Rectal smooth muscle tissue (tissue), 1 donor: ENCODE measurements around the gene MED9.
"Not testable (repeated sequence)": the region's sequence is repeated elsewhere in the genome, so short reads cannot be mapped to it uniquely, and the experiment has no call there.

Experiments used
- H3K27ac ChIP-seq: one replicate; pipeline ENCODE4 v1.7.0; 2013; ENCODE audit warnings: low read depth, low read length, inconsistent platforms
- H3K27me3 ChIP-seq: one replicate; pipeline ENCODE4 v1.7.0; 2013; ENCODE audit warnings: low read length; ENCODE audit not compliant: control insufficient read depth, insufficient read depth
- H3K36me3 ChIP-seq: one replicate; pipeline ENCODE4 v1.7.0; 2013; ENCODE audit warnings: low read length; ENCODE audit not compliant: control insufficient read depth, insufficient read depth
- H3K4me1 ChIP-seq: one replicate; pipeline ENCODE4 v1.7.0; 2013; ENCODE audit warnings: low read length; ENCODE audit not compliant: control insufficient read depth, insufficient read depth
- H3K4me3 ChIP-seq: one replicate; pipeline ENCODE4 v1.7.0; 2013; ENCODE audit warnings: low read length
- H3K9ac ChIP-seq: one replicate; pipeline ENCODE4 v1.7.0; 2013; ENCODE audit warnings: low read length

The MED9 gene

DNA sequence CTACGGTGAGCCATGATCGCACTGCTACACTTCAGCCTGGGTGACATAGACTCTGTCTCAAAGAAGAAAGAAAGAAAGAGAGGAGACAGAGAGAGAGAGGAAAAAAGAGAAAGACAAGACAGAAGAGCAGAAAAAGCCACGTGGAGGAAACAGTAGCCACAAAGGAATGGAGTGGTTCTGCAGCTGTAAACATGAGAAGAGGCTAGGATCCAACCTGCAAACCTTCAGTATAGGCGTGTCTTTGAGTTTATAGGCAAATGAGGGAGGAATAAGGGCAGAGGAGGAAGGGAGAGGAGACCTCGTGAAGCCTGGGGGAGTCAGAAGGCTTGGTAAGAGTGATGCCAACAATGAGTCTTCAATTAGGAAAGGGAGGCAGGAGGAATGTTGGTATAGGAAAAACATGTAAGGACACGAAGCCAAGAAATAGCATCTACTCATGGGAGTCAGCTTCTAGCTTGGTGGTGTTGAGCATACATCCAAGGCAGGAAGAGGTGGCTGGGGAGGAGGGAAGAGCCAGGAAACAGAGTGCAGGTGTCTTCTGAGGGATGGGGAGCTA, 3.9 kb downstream of the MED9 start:
- Histone ChIP-seq H3K27me3 (no peaks in the 10 kb centered on the region), H3K27ac (no peak overlapping the region), H3K4me1 (peaks cover 16% of the 10 kb centered on the region), H3K4me3 (no peak overlapping the region), H3K9ac (no peak overlapping the region), H3K36me3 (no peaks in the 10 kb centered on the region)

DNA sequence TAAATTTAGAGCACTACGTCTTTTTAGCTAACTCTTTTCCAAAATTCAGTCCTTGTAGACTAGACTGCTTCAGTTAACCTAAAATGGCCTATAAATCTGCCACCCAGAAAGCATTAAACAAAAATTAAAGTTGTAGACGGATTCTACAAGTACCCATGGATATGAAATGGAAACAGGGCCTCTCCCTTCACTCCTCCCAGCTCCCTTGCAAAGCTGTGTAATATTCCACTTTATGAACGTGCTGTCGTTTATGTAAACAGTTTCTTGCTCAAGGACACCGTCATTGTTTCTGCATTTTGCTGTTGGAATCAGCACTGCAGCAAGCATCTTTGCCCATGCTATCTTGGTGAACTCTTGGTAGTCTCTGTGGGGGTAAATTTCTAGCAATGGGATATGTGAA, 5.1 kb downstream of the MED9 start:
- Histone ChIP-seq H3K4me1 (peaks cover 16% of the 10 kb centered on the region), H3K27ac (no peak overlapping the region), H3K4me3 (no peak overlapping the region), H3K9ac (no peak overlapping the region), H3K27me3 (no peaks in the 10 kb centered on the region), H3K36me3 (no peaks in the 10 kb centered on the region)

DNA sequence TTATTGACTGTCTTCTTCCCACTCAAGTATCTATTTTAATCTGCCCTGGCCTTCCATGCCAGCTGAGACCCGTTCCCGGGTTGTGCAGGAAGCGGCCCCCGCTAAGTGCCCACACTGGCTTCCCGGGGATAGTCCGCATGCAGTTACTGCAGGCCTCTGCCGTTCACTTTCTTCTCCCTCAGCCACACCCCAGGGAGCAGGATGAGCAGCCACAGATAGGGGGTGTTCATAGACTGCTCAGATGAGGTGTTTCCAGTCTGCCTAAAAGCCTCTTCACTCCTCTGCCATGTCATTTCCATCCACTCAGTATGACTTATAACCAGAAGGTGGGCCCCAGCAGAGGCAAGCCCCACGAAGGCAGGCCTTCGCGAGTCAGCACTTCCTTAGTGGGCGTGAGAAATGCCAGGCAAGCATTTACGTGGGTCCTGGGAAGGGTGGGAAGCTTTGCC, 7.7 kb downstream of the MED9 start:
- H3K27ac ChIP-seq, result no peak overlapping the region
- no peaks in the 10 kb centered on the region for H3K4me1 ChIP-seq

DNA sequence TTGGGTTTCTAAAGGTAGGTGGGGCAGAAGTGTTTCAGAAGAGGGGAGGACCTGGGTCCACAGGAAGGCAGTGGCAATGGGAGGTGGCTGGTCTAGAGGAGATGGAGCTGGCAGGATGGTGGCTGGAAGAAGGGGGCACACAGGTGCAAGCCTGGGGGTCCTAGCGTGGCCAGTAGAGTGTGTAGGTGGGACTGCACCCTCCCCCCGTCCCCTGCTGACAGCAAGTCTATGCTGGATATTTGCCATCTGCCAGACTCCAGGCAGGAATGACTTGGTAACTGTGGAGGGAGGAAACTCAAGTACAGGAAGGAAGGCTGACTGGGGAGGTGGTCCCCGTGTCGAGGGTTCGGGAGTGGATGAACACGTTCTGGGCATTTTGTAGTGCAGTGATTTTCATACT, 8.6 kb downstream of the MED9 start:
- H3K27me3 ChIP-seq, result no peaks in the 10 kb centered on the region
- no peak overlapping the region for H3K9ac ChIP-seq
- H3K4me3 ChIP-seq, result no peak overlapping the region
- no peak overlapping the region for H3K27ac ChIP-seq
- H3K36me3 ChIP-seq, result peaks cover 11% of the 10 kb centered on the region
- H3K4me1 ChIP-seq, result no peaks in the 10 kb centered on the region

More for the DNA sequence above, 7.7 kb downstream of the MED9 start:
- Histone ChIP-seq H3K36me3 (peaks cover 11% of the 10 kb centered on the region), H3K4me3 (no peak overlapping the region), H3K9ac (no peak overlapping the region), H3K27me3 (no peaks in the 10 kb centered on the region)

DNA sequence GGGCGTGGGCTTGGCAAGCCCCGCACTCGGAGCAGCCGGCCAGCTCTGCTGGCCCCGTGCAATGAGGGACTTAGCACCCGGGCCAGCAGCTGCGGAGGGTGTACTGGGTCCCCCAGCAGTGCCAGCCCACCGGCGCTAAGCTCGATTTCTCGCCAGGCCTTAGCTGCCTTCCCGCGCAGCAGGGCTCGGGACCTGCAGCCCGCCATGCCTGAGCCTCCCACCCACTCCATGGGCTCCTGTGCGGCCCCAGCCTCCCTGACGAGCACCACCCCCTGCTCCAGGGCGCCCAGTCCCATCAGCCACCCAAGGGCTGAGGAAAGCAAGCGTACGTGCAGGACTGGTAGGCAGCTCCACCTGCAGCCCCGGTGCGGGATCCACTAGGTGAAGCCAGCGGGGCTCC, 9.6 kb downstream of the MED9 start:
- peaks cover 13% of the 10 kb centered on the region for H3K36me3 ChIP-seq
- not testable (repeated sequence) for H3K27ac ChIP-seq, H3K4me3 ChIP-seq, H3K9ac ChIP-seq, H3K4me1 ChIP-seq, H3K27me3 ChIP-seq

DNA sequence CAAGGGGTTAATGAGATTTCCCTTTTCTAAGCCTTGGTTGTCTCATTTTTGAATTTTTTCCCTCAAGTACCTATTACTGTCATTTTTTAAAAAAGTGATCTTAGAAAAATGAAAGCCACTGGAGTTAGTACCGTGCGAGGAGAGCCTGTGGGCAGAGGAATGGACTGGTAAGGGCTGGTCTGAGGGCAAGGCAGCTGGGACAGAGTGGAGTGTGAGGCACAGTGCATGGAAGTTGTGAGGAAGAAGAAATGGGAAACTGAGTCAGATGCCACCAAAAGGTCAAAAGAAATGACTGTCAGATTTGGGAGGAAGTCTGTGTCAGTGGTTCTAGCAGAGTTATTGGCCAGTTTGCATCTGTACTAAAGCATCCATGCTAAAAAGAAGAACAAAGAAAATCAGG, 11.2 kb downstream of the MED9 start:
- Histone ChIP-seq H3K4me3 (no peak overlapping the region), H3K27me3 (no peaks in the 10 kb centered on the region), H3K4me1 (no peaks in the 10 kb centered on the region), H3K27ac (no peak overlapping the region), H3K36me3 (peaks cover 18% of the 10 kb centered on the region), H3K9ac (no peak overlapping the region)

DNA sequence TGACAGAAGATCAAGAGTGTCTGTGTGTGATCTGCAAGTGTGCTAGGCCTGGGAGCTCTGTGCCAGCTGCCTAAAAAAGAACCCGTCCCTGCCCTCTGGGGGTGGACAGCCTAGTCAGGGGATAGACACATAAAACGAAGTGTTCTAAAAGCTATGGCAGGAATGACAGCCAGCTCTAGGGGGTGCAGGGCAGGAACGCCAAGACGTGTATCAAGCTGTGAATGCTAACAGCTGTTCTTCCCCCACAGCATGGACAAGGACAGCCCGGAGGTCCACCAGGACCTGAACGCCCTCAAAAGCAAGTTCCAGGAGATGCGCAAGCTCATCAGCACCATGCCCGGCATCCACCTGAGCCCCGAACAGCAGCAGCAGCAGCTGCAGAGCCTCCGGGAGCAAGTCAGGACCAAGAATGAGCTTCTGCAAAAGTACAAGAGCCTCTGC, 14.3 kb downstream of the MED9 start:
- no peak overlapping the region for H3K4me3 ChIP-seq
- H3K36me3 ChIP-seq, result peaks cover 18% of the 10 kb centered on the region
- no peaks in the 10 kb centered on the region for H3K4me1 ChIP-seq
- H3K9ac ChIP-seq, result no peak overlapping the region
- H3K27ac ChIP-seq, result no peak overlapping the region
- H3K27me3 ChIP-seq, result no peaks in the 10 kb centered on the region

DNA sequence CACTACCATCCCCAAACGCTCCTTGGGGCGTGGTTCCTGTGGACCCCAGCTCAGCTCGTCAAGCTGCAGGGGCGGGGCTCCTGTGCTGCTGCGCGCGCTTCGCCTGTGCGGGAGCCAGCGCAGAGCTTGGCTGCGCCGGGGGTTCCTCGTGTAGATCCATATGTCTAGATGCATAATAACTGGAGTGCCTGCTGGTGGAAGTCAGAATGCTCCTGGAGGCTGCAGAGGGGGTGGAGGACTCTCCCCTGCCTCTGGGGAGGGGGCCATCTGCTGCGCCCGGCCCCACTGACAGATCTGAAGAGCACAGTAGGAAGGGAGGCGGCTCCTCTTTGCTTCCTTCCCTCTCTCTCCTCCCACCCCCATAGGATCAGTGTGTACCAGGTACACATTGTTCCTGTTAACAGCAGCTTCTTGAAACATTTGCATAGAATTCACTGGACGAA, 14.8 kb downstream of the MED9 start:
- peaks cover 18% of the 10 kb centered on the region for H3K36me3 ChIP-seq
- no peak overlapping the region for H3K4me3 ChIP-seq
- no peaks in the 10 kb centered on the region for H3K4me1 ChIP-seq
- H3K27ac ChIP-seq, result no peak overlapping the region
- H3K9ac ChIP-seq, result no peak overlapping the region
- no peaks in the 10 kb centered on the region for H3K27me3 ChIP-seq

DNA sequence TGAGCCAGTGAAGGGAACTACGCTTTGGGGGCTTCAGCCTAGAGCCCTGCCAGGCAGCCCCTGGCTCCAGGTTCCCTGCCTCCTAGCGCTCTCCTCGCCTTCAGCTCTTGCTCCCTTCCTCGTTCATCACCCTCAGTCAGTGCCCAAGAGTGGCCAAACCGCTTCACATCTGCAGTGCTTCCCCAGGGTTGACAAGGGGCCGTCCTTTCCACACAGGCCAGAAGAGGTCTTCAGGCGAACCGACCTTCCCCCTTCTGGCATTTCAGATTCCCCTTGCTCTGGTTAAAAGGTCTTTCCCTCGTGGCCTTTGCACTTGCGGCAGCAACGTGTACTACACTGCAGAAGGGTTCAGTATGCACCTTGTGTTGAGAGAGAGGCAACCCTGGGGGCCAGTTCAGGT, 15.3 kb downstream of the MED9 start:
- Histone ChIP-seq H3K4me1 (no peaks in the 10 kb centered on the region), H3K36me3 (peaks cover 18% of the 10 kb centered on the region), H3K4me3 (no peak overlapping the region), H3K27ac (no peak overlapping the region), H3K27me3 (no peaks in the 10 kb centered on the region), H3K9ac (no peak overlapping the region)

DNA sequence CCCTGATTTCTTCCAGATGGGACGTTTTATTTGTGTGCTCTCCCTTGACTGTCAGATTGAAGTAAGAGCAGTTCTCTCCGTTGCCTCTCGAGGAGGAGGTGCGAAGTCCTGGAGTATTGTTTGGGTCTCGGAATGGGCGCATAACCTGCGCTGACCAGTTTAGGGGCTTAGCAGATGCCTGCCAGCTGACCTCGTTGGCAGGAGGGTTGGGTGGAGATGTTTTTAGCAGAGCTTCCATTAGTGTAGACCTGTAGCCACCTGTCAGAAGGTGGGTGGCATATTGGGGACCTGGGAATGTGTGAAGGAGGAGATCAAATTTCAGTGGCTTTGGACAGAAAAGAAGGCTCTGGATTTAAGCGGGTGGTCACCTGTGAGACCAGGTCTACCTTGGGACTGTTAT, 15.8 kb downstream of the MED9 start:
- no peak overlapping the region for H3K9ac ChIP-seq
- peaks cover 17% of the 10 kb centered on the region for H3K36me3 ChIP-seq
- H3K4me3 ChIP-seq, result no peak overlapping the region
- no peaks in the 10 kb centered on the region for H3K4me1 ChIP-seq
- no peak overlapping the region for H3K27ac ChIP-seq
- no peaks in the 10 kb centered on the region for H3K27me3 ChIP-seq

DNA sequence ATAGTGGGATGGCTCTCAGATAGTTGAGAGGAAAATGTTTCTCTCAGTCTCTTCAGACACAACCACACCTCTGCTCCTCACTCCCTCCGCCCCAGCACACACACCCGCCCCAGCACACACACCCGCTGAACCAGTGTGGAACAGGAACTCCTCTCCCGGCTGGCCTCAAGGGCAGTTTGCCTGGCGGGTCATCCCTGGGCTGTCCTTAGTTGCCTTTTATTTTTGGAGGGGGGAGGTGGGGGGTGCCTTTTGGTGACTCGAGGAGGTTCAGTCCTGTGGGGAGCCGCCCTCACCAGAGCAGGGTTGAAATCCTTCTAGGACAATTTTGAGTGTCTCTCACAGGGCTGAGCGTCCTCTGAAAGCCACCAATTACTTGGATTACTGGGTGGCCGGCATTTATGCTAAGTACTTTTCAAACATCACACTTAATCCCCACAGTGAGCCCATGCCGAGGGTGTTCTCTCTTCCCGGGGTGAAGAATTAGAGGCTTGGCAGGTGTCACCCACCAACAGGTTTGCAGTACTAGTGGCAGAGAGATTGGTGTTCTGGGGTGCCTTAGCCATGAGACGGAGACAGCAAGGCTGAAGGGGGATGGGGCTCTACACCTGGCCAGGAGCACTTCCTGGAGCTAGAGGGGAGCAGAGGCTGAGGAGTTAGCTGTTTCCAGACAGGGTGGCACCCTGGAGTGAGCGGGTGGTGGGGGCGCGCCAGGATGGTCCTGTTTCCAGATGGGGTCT, 16.6 kb downstream of the MED9 start:
- Histone ChIP-seq H3K4me1 (no peaks in the 10 kb centered on the region), H3K27me3 (no peaks in the 10 kb centered on the region), H3K36me3 (peaks cover 11% of the 10 kb centered on the region), H3K27ac (no peak overlapping the region), H3K4me3 (no peak overlapping the region), H3K9ac (no peak overlapping the region)

DNA sequence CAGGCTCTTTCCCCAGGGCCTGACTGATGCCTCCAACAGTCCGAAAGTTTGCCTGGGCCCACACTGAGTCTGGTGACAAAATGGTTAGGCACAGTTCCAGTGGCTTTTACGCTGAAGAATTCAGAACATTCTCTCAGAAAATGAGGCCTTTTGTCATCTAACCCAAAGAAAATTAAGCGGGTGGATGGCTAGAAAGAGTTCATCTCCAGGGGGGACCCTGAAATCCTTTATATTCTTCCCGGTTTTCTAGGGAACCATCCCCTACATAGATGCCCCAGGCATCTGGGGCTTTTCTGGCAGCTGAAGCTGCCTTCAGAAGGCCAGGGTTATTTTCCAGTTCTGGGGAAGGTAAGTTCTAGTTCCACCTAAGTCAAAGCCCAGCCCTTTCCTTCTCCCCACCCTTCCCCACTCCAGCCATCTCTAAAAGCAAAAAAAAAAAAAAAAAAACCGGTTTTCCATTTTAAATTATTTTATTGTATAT, 17.2 kb downstream of the MED9 start:
- Histone ChIP-seq H3K4me1 (no peaks in the 10 kb centered on the region), H3K27ac (no peak overlapping the region), H3K36me3 (peaks cover 8% of the 10 kb centered on the region), H3K9ac (no peak overlapping the region), H3K27me3 (no peaks in the 10 kb centered on the region), H3K4me3 (no peak overlapping the region)

DNA sequence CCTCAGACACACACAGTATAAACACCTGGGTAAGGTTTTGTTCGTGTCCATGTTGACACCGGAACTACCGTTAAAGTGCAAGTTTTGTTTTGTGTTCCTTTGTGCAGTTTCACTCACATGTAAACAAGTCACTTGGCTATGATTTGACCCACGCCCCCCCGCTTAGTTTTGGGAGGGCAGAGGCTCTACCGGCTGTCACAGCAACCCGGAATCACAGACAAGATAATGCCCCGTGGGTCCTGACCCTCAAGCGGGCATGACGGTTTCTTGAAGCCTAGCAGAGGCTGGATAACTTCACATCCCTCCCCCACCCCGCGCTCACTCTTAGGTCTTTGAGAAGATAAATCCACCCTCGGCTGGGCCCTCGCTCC, 17.7 kb downstream of the MED9 start:
- Histone ChIP-seq H3K27me3 (no peaks in the 10 kb centered on the region), H3K4me1 (no peaks in the 10 kb centered on the region), H3K4me3 (peak overlapping the region; percentile 29), H3K36me3 (peaks cover 8% of the 10 kb centered on the region), H3K27ac (no peak overlapping the region), H3K9ac (no peak overlapping the region)
